ENCODE measurements around the gene NSRP1. TPM values are rescaled to one million over a fixed set of nuclear protein-coding genes. Genes with fewer than 3 reads are reported as not detected.

Gene NSRP1
- total RNA-seq, 6 donors from 2014 or later = 23.1 to 78.6 (median 32.7) TPM

- Histone ChIP-seq H3K27ac (peak within 1 kb of the TSS; percentile 67 to 83 (median 78)), H3K36me3 (no peaks in the 10 kb centered on the region), H3K4me3 (peak within 1 kb of the TSS; percentile 39 to 66 (median 56)), H3K27me3 (peaks cover 0 to 23% (median 13%) of the 10 kb centered on the region in 4 donors), H3K4me1 (peaks cover 34 to 50% (median 39%) of the 10 kb centered on the region in 4 donors), H3K9me3 (no peaks in the 10 kb centered on the region)
- 2 to 4% methylated on average over 16 to 55 of the region's 82 CpGs for WGBS, 2 donors
- DNase-seq (peak in 1 of 2 donors; percentile 85), ATAC-seq (ENCODE audit: low FRiP score in 2 of 2) (peak in 1 of 2 donors; percentile 53)
- no peak for TF ChIP-seq CTCF (IDR thresholded peaks at IDR 0.05)
- TF ChIP-seq EP300 (IDR thresholded peaks at IDR 0.05) = no peak
- TF ChIP-seq POLR2A (IDR thresholded peaks at IDR 0.05) = peak in 3 of 4 donors; percentile 39 to 76 (median 46)
- TF ChIP-seq POLR2AphosphoS5 (IDR thresholded peaks at IDR 0.05) = peak in 1 of 2 donors; percentile 56
These were observed 119.0 kb downstream of the NSRP1 start, which contains the start of gene SLC6A4 for GRCh38 chr17:30235386-30236296. Gene SLC6A4 (minus strand): TSS chr17:30235697. CDS start chr17:30221958, 13,739 bp downstream.

Small RNAs within 50 kb of the gene (small RNA-seq; reads per million reads assigned to genes)
- gene AC104984.5 = 0 reads per million in 4 donors

Other genes starting within 250 kb of the NSRP1 start
- gene SSH2, start 186.6 kb upstream of the NSRP1 start, total RNA-seq = 10 to 100 TPM; 55.4 to 82.9 (median 67.8) TPM
- 1 to 10 TPM in 3 of 6 donors, under 1 TPM in 3; 0.22 to 7.3 (median 1.0) TPM for gene EFCAB5, start 175.2 kb upstream of the NSRP1 start, total RNA-seq
- 100 to 1,000 TPM in 2 of 6 donors, 10 to 100 TPM in 4; 14.7 to 289 (median 44.8) TPM for gene SLC6A4, start 118.9 kb downstream of the NSRP1 start, total RNA-seq
- 10 to 100 TPM; 16.4 to 33.6 (median 22.4) TPM for gene BLMH, start 175.1 kb downstream of the NSRP1 start, total RNA-seq
- not detected for gene TMIGD1, start 217.2 kb downstream of the NSRP1 start, total RNA-seq